NCI-H460 (cell line): ENCODE data around the gene HEPHL1. TPM values are rescaled to one million over a fixed set of nuclear protein-coding genes. Genes with fewer than 3 reads are reported as not detected.

Source experiments
- DNase-seq: peaks from one replicate; pipeline ENCODE4 v3.0.0-alpha.2; 2016; ENCODE audit warnings: low read depth; ENCODE audit errors: extremely low read depth
- total RNA-seq: library from RNA; depleted of rRNA; stranded (reverse); fragments of >200 nt; shearing (Covaris generic); gene quantifications from 2 replicates; pipeline ENCODE4 v1.2.3, GENCODE V29; 2014

Gene HEPHL1
- total RNA-seq, 1 experiment from 2014 or later, result not detected

DNA sequence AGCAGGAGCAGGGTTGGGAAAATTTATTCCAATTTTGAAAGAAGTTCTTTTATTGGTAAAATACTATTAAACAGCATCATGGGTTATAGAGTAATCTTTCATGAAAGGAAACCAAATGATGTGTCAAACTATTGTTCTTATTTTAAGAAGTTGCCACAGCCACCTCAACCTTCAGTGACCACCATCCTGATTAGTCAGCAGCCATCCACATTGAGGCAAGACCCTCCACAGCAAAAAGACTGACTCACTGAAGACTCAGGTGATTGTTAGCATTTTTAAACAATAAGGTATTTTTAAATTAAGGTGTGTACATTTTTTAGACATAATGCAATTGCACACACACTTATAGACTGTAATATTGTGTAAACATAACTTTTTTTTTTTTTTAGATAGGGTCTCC lies 3.7 kb upstream of the HEPHL1 start:
- DNase-seq, result no peak

GRCh38 chr11:94018721-94019120 lies 2.4 kb upstream of the HEPHL1 start:
- no peak for DNase-seq

DNA sequence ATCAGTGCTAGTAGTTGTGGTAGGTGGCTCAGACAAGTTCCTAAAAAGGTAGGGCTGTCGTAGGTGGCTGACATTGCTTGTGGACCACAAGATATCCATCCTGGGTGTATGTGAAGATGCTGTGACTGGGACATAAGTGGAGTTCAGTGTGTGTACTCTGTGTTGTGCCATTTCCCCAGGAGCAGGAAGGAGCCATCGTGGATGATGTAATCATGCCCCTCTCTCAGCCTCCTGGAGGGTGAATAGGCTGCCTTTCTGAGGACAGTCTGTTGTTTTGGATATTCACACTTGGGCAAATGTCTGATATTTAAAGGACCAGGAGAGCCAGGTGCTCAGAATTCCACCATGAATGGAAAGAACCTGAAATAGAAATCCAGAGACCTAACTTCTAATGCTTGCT lies 2.7 kb downstream of the HEPHL1 start:
- DNase-seq, result no peak

GRCh38 chr11:94024547-94024946 lies 3.4 kb downstream of the HEPHL1 start:
- DNase-seq, result no peak

GRCh38 chr11:94025690-94026394 lies 4.7 kb downstream of the HEPHL1 start:
- DNase-seq, result no peak

DNA sequence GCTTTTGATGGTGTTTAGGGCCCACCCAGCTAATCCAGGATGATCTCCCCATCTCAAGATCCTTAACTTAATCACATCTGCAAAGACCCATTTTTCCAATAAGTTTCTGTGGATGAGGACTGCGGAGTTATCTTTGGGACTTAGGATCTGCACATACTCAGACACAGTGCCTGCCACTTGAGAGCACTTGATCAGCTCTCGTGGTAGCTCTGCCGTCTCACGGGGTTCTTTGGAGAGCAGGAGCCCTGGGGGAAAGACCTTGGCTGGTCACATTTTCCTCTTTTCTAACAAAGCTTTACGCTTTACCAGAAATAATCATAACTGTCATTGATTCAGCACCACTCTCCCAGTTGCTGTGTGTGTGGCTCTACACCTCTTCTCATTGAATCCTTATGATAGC lies 6.1 kb downstream of the HEPHL1 start:
- DNase-seq, result no peak

- no peak for DNase-seq
Measured at GRCh38 chr11:94028436-94028835, 7.3 kb downstream of the HEPHL1 start.

DNA sequence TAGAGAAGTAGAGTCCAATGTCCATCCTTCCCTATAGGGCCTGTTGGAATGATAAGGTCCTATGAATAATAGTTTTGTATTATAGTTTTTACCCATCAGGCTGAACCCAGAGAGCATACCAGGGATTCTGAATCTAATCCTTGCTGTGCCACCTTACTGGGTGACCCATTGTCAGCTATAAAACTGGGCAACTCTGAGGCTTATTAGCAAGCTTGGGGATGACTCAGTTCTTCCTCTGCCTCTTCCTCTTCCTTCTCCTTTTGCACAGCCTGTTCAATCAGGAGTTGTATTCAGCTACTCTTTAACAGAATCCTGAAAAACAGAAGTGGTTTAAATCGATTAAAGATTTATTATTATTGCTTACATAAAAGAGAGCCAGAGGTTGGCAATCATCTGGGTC lies 8.9 kb downstream of the HEPHL1 start:
- DNase-seq, result no peak

DNA sequence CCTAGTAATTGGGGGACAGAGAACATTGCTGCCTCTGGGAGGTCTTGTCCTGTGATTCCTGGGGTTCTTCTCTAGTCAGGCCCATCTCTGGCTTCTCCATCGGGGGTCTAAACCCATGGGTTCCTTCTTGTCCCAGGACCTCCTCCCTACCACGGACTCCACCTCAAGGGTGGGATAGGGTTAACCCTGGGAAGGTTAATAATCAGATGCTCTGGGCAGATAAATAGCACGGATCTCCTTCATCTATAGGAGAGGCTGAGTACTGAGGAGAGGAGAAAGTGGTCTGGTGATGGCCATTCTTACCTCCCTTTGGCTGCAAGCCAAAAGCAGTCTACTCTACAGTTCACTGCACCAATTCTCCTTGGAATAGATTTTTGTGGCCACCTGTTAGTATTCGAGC lies 10.5 kb downstream of the HEPHL1 start:
- no peak for DNase-seq

DNA sequence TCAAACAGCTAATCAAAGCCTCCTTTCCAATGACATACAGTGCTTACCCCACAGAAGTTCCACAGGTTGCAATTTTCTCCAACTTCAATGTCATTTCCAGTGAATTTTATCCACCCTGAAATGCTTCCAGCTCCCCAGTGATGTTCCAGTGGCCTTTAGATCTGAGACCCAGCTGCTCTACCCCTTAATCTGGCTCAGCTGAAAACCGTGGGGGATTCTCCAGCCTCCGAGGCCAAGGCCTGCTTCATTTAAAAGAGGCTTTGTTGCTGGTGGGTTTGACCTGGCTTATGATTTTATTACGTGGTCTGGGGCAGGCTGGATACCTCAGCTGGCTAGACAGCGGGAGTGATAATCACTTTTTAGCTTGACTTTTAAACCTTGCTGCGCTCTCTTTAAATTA lies 10.9 kb downstream of the HEPHL1 start:
- DNase-seq, result no peak

DNA sequence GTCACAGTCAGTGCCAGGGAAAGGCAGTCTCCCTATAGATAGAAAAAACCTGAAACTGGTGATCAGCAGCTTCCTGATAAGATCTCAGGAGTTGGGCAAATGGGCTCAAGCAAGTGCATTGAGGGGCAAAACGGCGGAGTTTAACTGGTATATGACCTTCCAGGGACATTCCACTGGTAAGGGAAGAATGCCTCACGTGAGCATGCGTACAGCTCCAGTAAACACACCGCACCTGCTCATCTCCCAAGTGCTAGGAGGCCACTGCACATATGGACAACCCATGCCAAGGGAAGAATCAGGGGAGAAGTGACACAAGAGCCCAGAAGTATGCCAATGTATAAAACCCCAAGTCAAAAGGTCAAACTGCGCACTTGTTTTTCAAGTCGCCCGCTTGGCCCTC lies 11.6 kb downstream of the HEPHL1 start:
- DNase-seq, result no peak

- DNase-seq, result no peak
Measured at GRCh38 chr11:94034207-94034606, 13.1 kb downstream of the HEPHL1 start.

GRCh38 chr11:94036096-94036495 lies 14.9 kb downstream of the HEPHL1 start:
- DNase-seq, result no peak

GRCh38 chr11:94043241-94043640 lies 22.1 kb downstream of the HEPHL1 start:
- no peak for DNase-seq

GRCh38 chr11:94046796-94047195 lies 25.6 kb downstream of the HEPHL1 start:
- no peak for DNase-seq

- no peak for DNase-seq
Measured at GRCh38 chr11:94048032-94048709, 27.0 kb downstream of the HEPHL1 start.

DNA sequence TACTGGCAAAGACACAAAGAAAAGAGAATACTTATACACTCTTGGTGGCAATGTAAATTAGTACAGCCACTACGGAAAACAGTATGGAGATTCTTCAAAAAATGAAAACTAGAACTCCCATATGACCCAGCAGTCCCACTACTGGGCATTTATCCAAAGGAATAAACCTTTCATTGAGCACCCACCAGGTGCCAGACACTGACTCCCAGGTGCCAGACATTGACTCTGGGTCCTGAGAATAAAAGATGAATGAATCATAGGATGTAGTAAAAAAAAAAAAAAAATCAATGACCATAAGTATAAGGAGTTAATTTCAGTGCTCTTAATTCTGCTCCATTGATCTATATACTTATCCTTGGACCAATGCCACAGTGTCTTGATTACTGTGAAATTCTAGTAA lies 28.2 kb downstream of the HEPHL1 start:
- no peak for DNase-seq

DNA sequence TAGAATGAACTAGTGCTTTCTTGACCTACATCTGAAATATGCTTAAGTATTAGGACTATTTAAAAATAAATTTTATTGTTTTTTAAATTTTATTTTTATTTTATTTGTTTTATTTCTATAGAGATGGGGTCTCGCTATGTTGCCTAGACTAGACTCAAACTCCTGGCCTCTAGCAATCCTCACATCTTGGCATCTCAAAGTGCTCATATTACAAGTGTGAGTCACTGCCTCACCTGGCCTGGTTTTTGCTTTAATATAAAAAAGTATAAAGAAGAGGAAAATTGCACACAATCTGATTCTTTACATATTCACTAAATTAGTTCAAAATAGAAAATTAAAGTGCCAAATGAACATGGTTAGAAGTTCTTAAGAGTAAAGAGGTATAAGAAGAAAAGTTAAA lies 37.5 kb downstream of the HEPHL1 start:
- DNase-seq, result no peak

DNA sequence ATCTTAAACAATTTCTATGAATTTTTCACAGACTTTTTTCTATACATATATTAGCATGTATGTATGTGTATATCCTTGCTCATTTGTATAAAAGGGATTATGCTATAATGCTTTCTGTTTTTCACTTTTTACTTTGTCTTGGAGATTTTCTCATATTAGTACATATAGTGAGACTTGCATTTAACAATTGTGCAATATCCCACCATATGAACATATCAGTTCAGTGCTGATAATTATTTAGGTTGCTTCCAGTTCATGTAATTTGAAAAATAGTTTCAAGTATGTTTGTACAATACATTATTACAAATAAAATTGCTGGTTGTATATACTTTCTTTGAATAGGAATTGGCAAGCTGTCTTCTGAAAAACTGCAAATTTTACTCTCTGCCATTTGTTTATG lies 37.9 kb downstream of the HEPHL1 start:
- DNase-seq, result no peak

GRCh38 chr11:94060401-94060800 lies 39.2 kb downstream of the HEPHL1 start:
- DNase-seq, result no peak

GRCh38 chr11:94062360-94062759 lies 41.2 kb downstream of the HEPHL1 start:
- DNase-seq, result no peak

- no peak for DNase-seq
Measured at GRCh38 chr11:94066901-94067429, 45.8 kb downstream of the HEPHL1 start.
